ENCODE measurements around the gene PBRM1. TPM values are rescaled to one million over a fixed set of nuclear protein-coding genes. Genes with fewer than 3 reads are reported as not detected.
"Not testable (repeated sequence)": the region's sequence is repeated elsewhere in the genome, so short reads cannot be mapped to it uniquely, and the experiment has no call there.

PBRM1 gene
- total RNA-seq, 1 donor from 2014 or later = 116 TPM

DNA sequence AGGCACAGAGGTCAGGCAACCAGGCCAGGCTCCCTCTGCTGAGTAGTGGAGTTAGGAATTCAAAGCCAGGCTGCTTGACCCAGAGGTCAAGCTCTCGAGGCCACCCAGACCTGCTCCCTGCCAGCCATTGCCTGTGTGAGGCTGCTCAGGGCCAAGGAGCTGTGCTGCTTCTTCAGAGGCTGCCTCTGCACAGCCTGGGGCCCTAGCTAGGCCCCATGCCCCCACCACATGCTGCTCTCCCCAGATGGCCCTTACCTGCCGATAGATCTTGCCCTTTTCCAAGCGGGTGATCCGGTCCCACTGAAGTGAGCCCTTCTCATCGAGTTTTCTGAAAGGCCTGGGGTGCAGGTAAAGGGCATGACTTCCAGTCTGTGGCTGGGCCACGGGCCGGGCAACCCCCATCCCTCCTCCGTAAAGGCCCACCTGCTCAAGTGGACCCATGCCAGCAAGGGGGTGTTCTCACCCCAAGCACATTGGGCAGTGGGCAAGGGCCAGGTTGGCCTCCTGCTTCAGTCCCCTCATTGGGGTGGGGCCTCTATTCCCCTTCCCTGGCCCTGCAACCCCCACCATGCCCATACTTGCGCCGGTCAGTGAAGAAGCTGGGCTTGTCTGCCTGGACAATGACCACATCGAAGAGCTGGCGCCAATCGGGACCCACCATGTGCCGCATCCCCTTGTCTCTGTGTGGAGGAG lies 158.5 kb downstream of the PBRM1 start:
- Histone ChIP-seq H3K9ac (no peak overlapping the region), H3K79me2 (ENCODE audit: low read depth) (peaks cover 28% of the 10 kb centered on the region), H3K4me2 (no peak overlapping the region), H3K27me3 (no peaks in the 10 kb centered on the region), H3K36me3 (no peaks in the 10 kb centered on the region), H3K9me3 (ENCODE audit: low read depth) (no peaks in the 10 kb centered on the region), H3K4me1 (peaks cover 9% of the 10 kb centered on the region), H4K20me1 (ENCODE audit: low read depth) (peaks cover 48% of the 10 kb centered on the region), H3K4me3 (no peak overlapping the region), H2AFZ (replicated peaks) (no peak overlapping the region), H3K27ac (no peak overlapping the region), H3F3A (ENCODE audit: low read depth) (no peaks in the 10 kb centered on the region)
- peak; percentile 15 for DNase-seq (ENCODE audit: low spot score)
- H3K27me3 Mint-ChIP-seq (ENCODE audit: insufficient read depth, low read depth) = peaks cover 7% of the 10 kb centered on the region
- no peak for TF ChIP-seq EZH2 (IDR thresholded peaks at IDR 0.05)
- TF ChIP-seq CTCF (IDR thresholded peaks at IDR 0.05) = no peak
- TF ChIP-seq EZH2phosphoT487 (IDR thresholded peaks at IDR 0.05) = no peak
- peaks cover 12% of the 10 kb centered on the region for H3K36me3 Mint-ChIP-seq
- H3K27ac Mint-ChIP-seq = no peak overlapping the region
- no peak overlapping the region for H3K4me3 Mint-ChIP-seq
- H3K4me1 Mint-ChIP-seq = peaks cover 19% of the 10 kb centered on the region
- no peaks in the 10 kb centered on the region for H3K9me3 Mint-ChIP-seq

- H3K4me3 ChIP-seq; H3K27me3 ChIP-seq; H3K4me2 ChIP-seq; H3K9ac ChIP-seq; H3K4me1 ChIP-seq; H3K9me3 ChIP-seq (ENCODE audit: low read depth); H2AFZ ChIP-seq (replicated peaks); H3K9me3 Mint-ChIP-seq; H3K4me3 Mint-ChIP-seq; DNase-seq (ENCODE audit: low spot score); H3K36me3 ChIP-seq; H3F3A ChIP-seq (ENCODE audit: low read depth); H3K27me3 Mint-ChIP-seq (ENCODE audit: insufficient read depth, low read depth); H3K27ac ChIP-seq: not testable (repeated sequence)
- H3K36me3 Mint-ChIP-seq = peaks cover 12% of the 10 kb centered on the region
- Histone ChIP-seq H3K79me2 (ENCODE audit: low read depth) (peaks cover 23% of the 10 kb centered on the region), H4K20me1 (ENCODE audit: low read depth) (peaks cover 42% of the 10 kb centered on the region)
- H3K27ac Mint-ChIP-seq = peak overlapping the region; percentile 21
- peaks cover 17% of the 10 kb centered on the region for H3K4me1 Mint-ChIP-seq
Measured at GRCh38 chr3:52526671-52527038, 159.1 kb downstream of the PBRM1 start.

DNA sequence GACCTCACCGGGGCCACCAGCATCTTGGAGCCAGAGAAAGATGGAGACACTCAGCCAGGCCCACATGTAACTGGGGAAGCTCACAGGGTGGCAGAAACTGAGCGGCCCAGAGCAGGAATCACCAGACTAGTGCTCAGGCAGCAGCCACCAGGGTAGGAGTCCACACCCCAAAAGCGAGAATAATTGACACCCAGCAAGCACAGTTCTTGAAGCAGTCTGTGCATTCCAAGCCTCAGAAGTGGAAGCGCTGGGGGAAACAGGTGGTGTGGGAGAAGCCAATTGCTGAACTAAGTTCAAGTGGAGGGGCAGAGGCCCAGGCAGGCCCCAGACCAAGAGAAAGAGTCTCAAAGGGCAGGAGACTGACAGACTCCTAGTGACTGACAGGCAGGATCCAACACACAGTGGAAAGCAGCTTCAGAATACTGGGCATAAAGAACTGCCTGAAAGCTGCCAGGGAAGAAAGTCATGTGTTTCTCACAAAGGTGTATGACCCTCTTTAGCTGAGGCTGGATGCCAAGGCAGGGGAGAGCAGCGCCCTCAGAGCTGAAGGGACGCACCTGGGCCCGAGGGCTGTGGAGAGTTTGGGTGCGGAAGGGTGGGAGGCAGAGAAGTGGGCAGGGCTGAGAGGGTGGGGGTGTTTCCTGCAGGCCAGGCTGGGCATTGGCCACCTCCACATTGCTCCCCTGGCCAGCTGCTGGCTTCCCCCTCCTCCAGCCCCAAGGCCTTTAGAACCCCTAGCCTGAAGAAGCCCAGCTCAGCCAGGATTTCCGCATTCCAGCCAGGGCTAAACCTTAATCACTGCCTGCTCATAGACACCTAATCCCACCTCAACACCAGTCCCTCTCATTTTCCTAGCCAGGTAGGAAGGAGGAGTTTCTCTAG lies 159.8 kb downstream of the PBRM1 start:
- H3K27ac Mint-ChIP-seq = peak overlapping the region; percentile 33
- H3K36me3 ChIP-seq = no peaks in the 10 kb centered on the region

More for the DNA sequence above, 159.8 kb downstream of the PBRM1 start:
- Mint-ChIP-seq H3K4me3 (no peak overlapping the region), H3K4me1 (peaks cover 17% of the 10 kb centered on the region), H3K9me3 (no peaks in the 10 kb centered on the region), H3K27me3 (ENCODE audit: insufficient read depth, low read depth) (peaks cover 6% of the 10 kb centered on the region), H3K36me3 (peaks cover 12% of the 10 kb centered on the region)
- Histone ChIP-seq H3K79me2 (ENCODE audit: low read depth) (peaks cover 15% of the 10 kb centered on the region), H3K27ac (no peak overlapping the region), H3F3A (ENCODE audit: low read depth) (no peaks in the 10 kb centered on the region), H3K9ac (no peak overlapping the region), H3K4me3 (no peak overlapping the region), H3K27me3 (no peaks in the 10 kb centered on the region), H4K20me1 (ENCODE audit: low read depth) (peaks cover 35% of the 10 kb centered on the region), H2AFZ (replicated peaks) (no peak overlapping the region), H3K9me3 (ENCODE audit: low read depth) (no peaks in the 10 kb centered on the region), H3K4me1 (peaks cover 2% of the 10 kb centered on the region), H3K4me2 (no peak overlapping the region)
- DNase-seq (ENCODE audit: low spot score) = no peak
- TF ChIP-seq EZH2 (IDR thresholded peaks at IDR 0.05) = no peak
- TF ChIP-seq EZH2phosphoT487 (IDR thresholded peaks at IDR 0.05) = no peak
- TF ChIP-seq CTCF (IDR thresholded peaks at IDR 0.05) = no peak

All from neural progenitor cell (in vitro differentiated cells).